ENCODE data around the gene SNX30.

DNA sequence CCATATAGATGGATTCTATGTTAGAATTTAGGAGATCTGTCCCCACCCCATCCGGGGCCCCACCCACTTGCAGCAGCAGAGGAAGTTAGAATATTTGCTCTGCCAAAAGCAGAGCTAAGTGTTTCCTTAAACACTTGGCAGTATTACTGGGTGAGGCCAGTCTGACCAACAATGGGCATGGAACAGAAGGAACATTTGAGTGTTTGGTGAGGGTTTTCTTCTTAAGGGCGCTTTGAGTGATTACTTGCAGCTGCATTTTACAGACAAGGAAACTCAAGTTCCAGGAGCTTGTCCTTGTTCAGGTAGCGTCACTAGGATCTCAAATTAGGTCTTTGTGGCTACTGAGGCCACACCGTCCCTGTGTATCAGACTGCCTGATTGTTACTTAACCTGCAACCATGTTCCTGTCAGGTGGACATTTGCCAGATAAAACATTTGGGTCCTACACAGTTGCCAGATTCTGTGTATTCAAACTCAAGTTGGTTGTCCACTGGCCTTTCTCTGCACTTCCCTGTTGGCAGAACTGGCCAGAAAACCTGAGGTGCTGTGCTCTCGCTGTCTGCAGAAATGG is 80.8 kb downstream of the SNX30 start:
- TF ChIP-seq, protein P1, sequence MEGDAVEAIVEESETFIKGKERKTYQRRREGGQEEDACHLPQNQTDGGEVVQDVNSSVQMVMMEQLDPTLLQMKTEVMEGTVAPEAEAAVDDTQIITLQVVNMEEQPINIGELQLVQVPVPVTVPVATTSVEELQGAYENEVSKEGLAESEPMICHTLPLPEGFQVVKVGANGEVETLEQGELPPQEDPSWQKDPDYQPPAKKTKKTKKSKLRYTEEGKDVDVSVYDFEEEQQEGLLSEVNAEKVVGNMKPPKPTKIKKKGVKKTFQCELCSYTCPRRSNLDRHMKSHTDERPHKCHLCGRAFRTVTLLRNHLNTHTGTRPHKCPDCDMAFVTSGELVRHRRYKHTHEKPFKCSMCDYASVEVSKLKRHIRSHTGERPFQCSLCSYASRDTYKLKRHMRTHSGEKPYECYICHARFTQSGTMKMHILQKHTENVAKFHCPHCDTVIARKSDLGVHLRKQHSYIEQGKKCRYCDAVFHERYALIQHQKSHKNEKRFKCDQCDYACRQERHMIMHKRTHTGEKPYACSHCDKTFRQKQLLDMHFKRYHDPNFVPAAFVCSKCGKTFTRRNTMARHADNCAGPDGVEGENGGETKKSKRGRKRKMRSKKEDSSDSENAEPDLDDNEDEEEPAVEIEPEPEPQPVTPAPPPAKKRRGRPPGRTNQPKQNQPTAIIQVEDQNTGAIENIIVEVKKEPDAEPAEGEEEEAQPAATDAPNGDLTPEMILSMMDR (conservative IDR thresholded peaks at IDR 0.05; ENCODE audit: low read depth, low read length) = no peak
- no peak for TF ChIP-seq EZH2 (IDR thresholded peaks at IDR 0.05; ENCODE audit: low read length, unreplicated experiment)
- TF ChIP-seq EZH2phosphoT487 (IDR thresholded peaks at IDR 0.05; ENCODE audit: borderline replicate concordance, low read length) = no peak
